IMR-90 (cell line): ENCODE measurements around the gene HSD17B11. TPM values are rescaled to one million over a fixed set of nuclear protein-coding genes. Genes with fewer than 3 reads are reported as not detected.

ENCODE experiments used
- ATAC-seq: fragments of 200-7000 bp; cut with Tn5 transposase; 2 replicates; pipeline ENCODE4 v1.9.1; 2020; ENCODE audit warnings: low read depth, mild to moderate bottlenecking, moderate library complexity
- BruUV-seq: library from RNA; stranded (reverse); fragments of 400-500 nt; replicated peaks from 2 replicates; lab custom pipeline; 2021; lab: Mats Ljungman, UMichigan
- CTCF ChIA-PET: fragments of 300-600 bp; formaldehyde crosslinking; extraction: SDS; loops from one replicate; lab custom pipeline; 2021; ENCODE audit warnings: antibody characterized with exemption; lab: Yijun Ruan, JAX
- POLR2A ChIA-PET: fragments of 300-600 bp; sonication (Branson Sonifier 250); formaldehyde crosslinking; loops from one replicate; lab custom pipeline; 2022; ENCODE audit warnings: antibody characterized with exemption; ENCODE audit not compliant: unreplicated experiment; lab: Charles Lee
- DNase-seq: peaks from one replicate; pipeline ENCODE4 v3.0.0; 2013
- H2AFZ ChIP-seq: replicated peaks from 2 replicates; pipeline ENCODE3; 2013; ENCODE audit warnings: low read length, mild to moderate bottlenecking; ENCODE audit not compliant: poor library complexity
- H2AK5ac ChIP-seq: 2 replicates; pipeline ENCODE4 v1.6.1; 2013; ENCODE audit warnings: low read depth, low read length, inconsistent platforms
- H2AK9ac ChIP-seq: replicated peaks from 2 replicates; pipeline ENCODE3; 2013; ENCODE audit warnings: mild to moderate bottlenecking, low read depth, low read length, moderate library complexity; ENCODE audit not compliant: poor library complexity
- H2BK120ac ChIP-seq: 2 replicates; pipeline ENCODE4 v1.6.1; 2013; ENCODE audit warnings: low read depth, low read length, inconsistent platforms
- H2BK15ac ChIP-seq: 3 replicates; pipeline ENCODE4 v1.6.1; 2013; ENCODE audit warnings: low read depth, low read length, inconsistent platforms
- H2BK20ac ChIP-seq: 2 replicates; pipeline ENCODE4 v1.6.1; 2013; ENCODE audit warnings: low read depth, mild to moderate bottlenecking, inconsistent platforms, low read length, moderate library complexity
- H2BK5ac ChIP-seq: 2 replicates; pipeline ENCODE4 v1.6.1; 2013; ENCODE audit warnings: mild to moderate bottlenecking, low read depth, low read length, inconsistent platforms; ENCODE audit not compliant: poor library complexity, severe bottlenecking
- H3K14ac ChIP-seq: replicated peaks from 2 replicates; pipeline ENCODE4 v1.6.1; 2013; ENCODE audit warnings: low read depth, low read length, inconsistent platforms
- H3K18ac ChIP-seq: 2 replicates; pipeline ENCODE4 v1.6.1; 2013; ENCODE audit warnings: low read depth, low read length, control low read depth
- H3K23ac ChIP-seq: 2 replicates; pipeline ENCODE4 v1.6.1; 2013; ENCODE audit warnings: low read depth, low read length, inconsistent platforms
- H3K27ac ChIP-seq: 2 replicates; pipeline ENCODE4 v1.5.1; 2013; ENCODE audit warnings: mild to moderate bottlenecking, control low read depth, low read length; ENCODE audit not compliant: insufficient read depth
- H3K27me3 ChIP-seq: 2 replicates; pipeline ENCODE4 v1.6.1; 2013; ENCODE audit warnings: low read length; ENCODE audit not compliant: control insufficient read depth, insufficient read depth
- H3K36me3 ChIP-seq: 2 replicates; pipeline ENCODE4 v1.6.1; 2013; ENCODE audit warnings: low read length, mixed read lengths; ENCODE audit not compliant: control insufficient read depth, insufficient read depth
- H3K4ac ChIP-seq: 2 replicates; pipeline ENCODE4 v1.6.1; 2013; ENCODE audit warnings: low read depth, low read length, inconsistent platforms
- H3K4me1 ChIP-seq: 2 replicates; pipeline ENCODE4 v1.6.1; 2013; ENCODE audit warnings: low read length, mixed read lengths; ENCODE audit not compliant: control insufficient read depth, insufficient read depth
- H3K4me2 ChIP-seq: 2 replicates; pipeline ENCODE4 v1.6.1; 2013; ENCODE audit warnings: low read depth, mild to moderate bottlenecking, control low read depth, low read length, moderate library complexity
- H3K4me3 ChIP-seq: 2 replicates; pipeline ENCODE4 v1.5.1; 2013; ENCODE audit warnings: low read depth, mild to moderate bottlenecking, control low read depth, low read length, moderate library complexity; ENCODE audit not compliant: insufficient read depth
- H3K56ac ChIP-seq: 2 replicates; pipeline ENCODE4 v1.6.1; 2013; ENCODE audit warnings: low read length, inconsistent platforms; ENCODE audit not compliant: insufficient read depth; ENCODE audit errors: extremely low read depth
- H3K79me1 ChIP-seq, 2 experiments: 2 replicates each; pipeline ENCODE4 v1.6.1; 2013; ENCODE audit warnings: low read length in 2 of 2, inconsistent platforms in 1 of 2, low read depth in 1 of 2
- H3K9ac ChIP-seq: 2 replicates; pipeline ENCODE4 v1.6.1; 2013; ENCODE audit warnings: low read depth, low read length, control low read depth
- H3K9me1 ChIP-seq: 2 replicates; pipeline ENCODE4 v1.6.1; 2013; ENCODE audit warnings: low read length, inconsistent platforms; ENCODE audit not compliant: insufficient read depth
- H3K9me3 ChIP-seq: 2 replicates; pipeline ENCODE4 v1.6.1; 2013; ENCODE audit warnings: low read length; ENCODE audit not compliant: control insufficient read depth, insufficient read depth
- H4K20me1 ChIP-seq: 2 replicates; pipeline ENCODE4 v1.6.1; 2013; ENCODE audit warnings: low read length, inconsistent platforms; ENCODE audit not compliant: insufficient read depth
- H4K5ac ChIP-seq: 2 replicates; pipeline ENCODE4 v1.6.1; 2013; ENCODE audit warnings: mild to moderate bottlenecking, low read depth, low read length, control low read depth
- H4K8ac ChIP-seq, 2 experiments: 2 replicates each; pipeline ENCODE4 v1.6.1; 2013; ENCODE audit warnings: low read depth in 2 of 2, low read length in 2 of 2, control low read depth in 1 of 2, inconsistent platforms in 1 of 2
- H4K91ac ChIP-seq: 2 replicates; pipeline ENCODE4 v1.6.1; 2013; ENCODE audit warnings: low read depth, low read length, inconsistent platforms; ENCODE audit not compliant: insufficient read depth
- CEBPB ChIP-seq: IDR thresholded peaks from 2 replicates; pipeline ENCODE4 v1.6.1; 2012; ENCODE audit warnings: low read depth, low read length, improper control_type of control experiment
- RCOR1 ChIP-seq: IDR thresholded peaks from 2 replicates; pipeline ENCODE4 v1.6.1; 2012; ENCODE audit warnings: mild to moderate bottlenecking, low read length, improper control_type of control experiment; ENCODE audit not compliant: insufficient replicate concordance
- WGBS, 2 experiments: methylation state at CpG; one replicate each; pipeline versions ENCODE4 v1.1.5 to v1.1.7; 2013; ENCODE audit warnings: missing lambda C conversion rate in 2 of 2; ENCODE audit not compliant: insufficient read length in 1 of 2; ENCODE audit errors: extremely low coverage in 2 of 2; 5-methylcytosine and 5-hydroxymethylcytosine counted together
- dilution Hi-C: fragments of 300-500 bp; cut with HindIII; formaldehyde crosslinking; loops from one replicate; pipeline ENCODE4 v1.14.3; 2018; ENCODE audit warnings: low sequenced_read_pairs; ENCODE audit not compliant: unreplicated experiment
- in situ Hi-C: fragments of 300-500 bp; cut with MboI; formaldehyde crosslinking; loops from 3 replicates; pipeline ENCODE4 v1.14.3; 2019; ENCODE audit warnings: low sequenced_read_pairs, inconsistent platforms, mixed read lengths
- intact Hi-C: fragments of 100-400 bp; cut with micrococcal nuclease; formaldehyde crosslinking; loops from 2 replicates; pipeline ENCODE4 v1.10.0; 2022
- polyA plus RNA-seq, 3 experiments: library from polyadenylated mRNA; depleted of rRNA; stranded (reverse); fragments of >200 nt; gene quantifications; 2 replicates each; pipeline ENCODE4 v1.2.3, GENCODE V29; 2012; ENCODE audit warnings: low replicate concordance in 1 of 3
- total RNA-seq: library from RNA; depleted of rRNA; stranded (reverse); fragments of >200 nt; gene quantifications from 2 replicates; pipeline ENCODE4 v1.2.3, GENCODE V29; 2012

The HSD17B11 gene
- total and polyA plus RNA-seq, 2 of the 4 experiments (the other 2 are of a cell fraction), result 11.3 to 12.0 TPM

- in situ Hi-C loops, result no loop called here
- Histone ChIP-seq H3K4ac (no peak overlapping the region), H4K8ac (no peak overlapping the region), H2BK15ac (no peak overlapping the region), H2AK9ac (no peak overlapping the region), H2AFZ (no peak overlapping the region), H3K4me3 (no peak overlapping the region), H3K4me1 (peaks cover 2% of the 10 kb centered on the region; the same call in 1 of the 2 replicates), H4K20me1 (no peaks in the 10 kb centered on the region), H3K9ac (no peak overlapping the region), H2BK5ac (no peak overlapping the region), H2AK5ac (no peak overlapping the region), H3K9me1 (no peaks in the 10 kb centered on the region), H3K23ac (no peak overlapping the region), H3K9me3 (no peaks in the 10 kb centered on the region), H3K27ac (no peak overlapping the region), H4K5ac (no peak overlapping the region), H3K4me2 (no peak overlapping the region), H3K27me3 (no peaks in the 10 kb centered on the region), H3K36me3 (peaks cover 16% of the 10 kb centered on the region), H3K56ac (no peak overlapping the region), H3K18ac (no peak overlapping the region), H3K79me1 (no peaks in the 10 kb centered on the region), H3K14ac (no peak overlapping the region), H4K91ac (no peak overlapping the region), H2BK20ac (no peak overlapping the region), H2BK120ac (no peak overlapping the region)
- intact Hi-C loops, result no loop called here
- no CpG with 5 or more reads among the region's 4 CpGs for WGBS, 2 experiments
- no peak for TF ChIP-seq RCOR1
- TF ChIP-seq CEBPB, result peak; percentile 2; the same call in 1 of the 2 replicates
- no peak for DNase-seq
- ChIA-PET POLR2A (no interaction called here), CTCF (interaction anchor here (1.6 kb wide), 1 partner anchor 16 kb away, joined by 3 read pairs; no protein-coding TSS in a partner anchor)
- no peak for ATAC-seq
- BruUV-seq, result no TSS peak
- dilution Hi-C loops, result no loop called here
These were observed 31.7 kb downstream of the HSD17B11 start for GRCh38 chr4:87359258-87359657.
